Measurements from ENCODE around the gene PAX5.

GRCh38 chr9:37038943-37039464 is 4.9 kb upstream of the PAX5 start:
- TF ChIP-seq, protein P1, sequence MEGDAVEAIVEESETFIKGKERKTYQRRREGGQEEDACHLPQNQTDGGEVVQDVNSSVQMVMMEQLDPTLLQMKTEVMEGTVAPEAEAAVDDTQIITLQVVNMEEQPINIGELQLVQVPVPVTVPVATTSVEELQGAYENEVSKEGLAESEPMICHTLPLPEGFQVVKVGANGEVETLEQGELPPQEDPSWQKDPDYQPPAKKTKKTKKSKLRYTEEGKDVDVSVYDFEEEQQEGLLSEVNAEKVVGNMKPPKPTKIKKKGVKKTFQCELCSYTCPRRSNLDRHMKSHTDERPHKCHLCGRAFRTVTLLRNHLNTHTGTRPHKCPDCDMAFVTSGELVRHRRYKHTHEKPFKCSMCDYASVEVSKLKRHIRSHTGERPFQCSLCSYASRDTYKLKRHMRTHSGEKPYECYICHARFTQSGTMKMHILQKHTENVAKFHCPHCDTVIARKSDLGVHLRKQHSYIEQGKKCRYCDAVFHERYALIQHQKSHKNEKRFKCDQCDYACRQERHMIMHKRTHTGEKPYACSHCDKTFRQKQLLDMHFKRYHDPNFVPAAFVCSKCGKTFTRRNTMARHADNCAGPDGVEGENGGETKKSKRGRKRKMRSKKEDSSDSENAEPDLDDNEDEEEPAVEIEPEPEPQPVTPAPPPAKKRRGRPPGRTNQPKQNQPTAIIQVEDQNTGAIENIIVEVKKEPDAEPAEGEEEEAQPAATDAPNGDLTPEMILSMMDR (IDR thresholded peaks at IDR 0.05; ENCODE audit: low read length): no peak
- TF ChIP-seq EZH2 (optimal IDR thresholded peaks at IDR 0.05; ENCODE audit: low read depth, low read length): no peak
